GM12878 (cell line): Measurements from ENCODE around the gene CA11.

Experiments
- CTCF ChIP-seq, 3 experiments: IDR thresholded peaks in 2 of 3; conservative IDR thresholded peaks in 1 of 3; 2 replicates each; pipeline ENCODE4 v1.5.1; 2011; ENCODE audit warnings: low read depth in 3 of 3, low read length in 3 of 3, mild to moderate bottlenecking in 3 of 3, control low read depth in 2 of 3, moderate library complexity in 2 of 3, inconsistent platforms in 1 of 3, mixed read lengths in 1 of 3; ENCODE audit not compliant: control insufficient read depth in 2 of 3, insufficient read depth in 1 of 3; ENCODE audit errors: extremely low read depth in 1 of 3
- HCFC1 ChIP-seq: fragments of 150-350 bp; IDR thresholded peaks from 2 replicates; pipeline ENCODE4 v1.6.1; 2014; ENCODE audit warnings: low read length
- POLR2A ChIP-seq: IDR thresholded peaks from 2 replicates; pipeline ENCODE4 v1.6.1; 2011; ENCODE audit warnings: low read depth, mild to moderate bottlenecking, low read length
- SIN3A ChIP-seq: IDR thresholded peaks from 2 replicates; pipeline ENCODE4 v1.6.1; 2012; ENCODE audit warnings: low read depth, low read length, improper control_type of control experiment
- ZNF24 ChIP-seq: fragments of 450-650 bp; IDR thresholded peaks from 2 replicates; pipeline ENCODE4 v1.6.1; 2017; ENCODE audit warnings: antibody characterized with exemption, mild to moderate bottlenecking

- TF ChIP-seq SIN3A, result no peak
- TF ChIP-seq ZNF24, result no peak
- TF ChIP-seq CTCF (IDR thresholded peaks at IDR 0.05 in 2 of 3, conservative IDR thresholded peaks at IDR 0.05 in 1 of 3; ENCODE audit: control insufficient read depth in 2 of 3, extremely low read depth in 1 of 3, insufficient read depth in 1 of 3, low read depth in 3 of 3, low read length in 3 of 3), result no peak
- no peak for TF ChIP-seq POLR2A
- no peak for TF ChIP-seq HCFC1
These were observed 32.2 kb upstream of the CA11 start for GRCh38 chr19:48678201-48678600.
